Neural cell (in vitro differentiated cells): ENCODE measurements around the gene WDR13. TPM values are rescaled to one million over a fixed set of nuclear protein-coding genes. Genes with fewer than 3 reads are reported as not detected.

Source experiments
- H2AFZ ChIP-seq: fragments of 200-600, 300-800 bp; sonication (generic), shearing (Covaris generic); 2 replicates; pipeline ENCODE4 v1.6.0; 2014; ENCODE audit warnings: low read depth, mild to moderate bottlenecking, antibody characterized with exemption, low read length, moderate library complexity
- H3F3A ChIP-seq: fragments of 200-600 bp; shearing (Covaris generic); 2 replicates; pipeline ENCODE4 v1.6.1; 2016; ENCODE audit warnings: mild to moderate bottlenecking, moderate library complexity, mixed read lengths, antibody characterized with exemption, low read length; ENCODE audit not compliant: insufficient read depth, poor library complexity, severe bottlenecking
- H3K27ac ChIP-seq: fragments of 200-600, 300-800 bp; sonication (generic), shearing (Covaris generic); 2 replicates; pipeline ENCODE4 v1.5.1; 2014; ENCODE audit warnings: mild to moderate bottlenecking, low read length, moderate library complexity
- H3K27me3 ChIP-seq: fragments of 300-800, 200-600 bp; sonication (generic), shearing (Covaris generic); 2 replicates; pipeline ENCODE4 v1.6.0; 2014; ENCODE audit warnings: mild to moderate bottlenecking, low read depth, low read length, moderate library complexity; ENCODE audit not compliant: insufficient read depth
- H3K36me3 ChIP-seq: fragments of 300-800, 200-600 bp; sonication (generic), shearing (Covaris generic); 2 replicates; pipeline ENCODE4 v1.5.1; 2014; ENCODE audit warnings: mild to moderate bottlenecking, antibody characterized with exemption, low read length, moderate library complexity; ENCODE audit not compliant: insufficient read depth
- H3K4me2 ChIP-seq: fragments of 300-800, 200-600 bp; sonication (generic), shearing (Covaris generic); 2 replicates; pipeline ENCODE4 v1.6.0; 2014; ENCODE audit warnings: mild to moderate bottlenecking, low read length
- H3K4me3 ChIP-seq: fragments of 300-800, 200-600 bp; sonication (generic), shearing (Covaris generic); 2 replicates; pipeline ENCODE4 v1.5.1; 2014; ENCODE audit warnings: mild to moderate bottlenecking, low read length, moderate library complexity
- H3K79me2 ChIP-seq: fragments of 200-600 bp; shearing (Covaris generic); replicated peaks from 2 replicates; pipeline ENCODE4 v1.6.0; 2014; ENCODE audit warnings: mild to moderate bottlenecking, low read length, moderate library complexity; ENCODE audit not compliant: insufficient read depth
- H3K9ac ChIP-seq: fragments of 300-800, 200-600 bp; sonication (generic), shearing (Covaris generic); 2 replicates; pipeline ENCODE4 v1.6.1; 2016; ENCODE audit warnings: mild to moderate bottlenecking, low read length, mixed read lengths
- H3K9me2 ChIP-seq: fragments of 200-600 bp; shearing (Covaris generic); 2 replicates; pipeline ENCODE4 v1.6.1; 2016; ENCODE audit warnings: mild to moderate bottlenecking, low read length, mixed read lengths; ENCODE audit not compliant: insufficient read depth
- H3K9me3 ChIP-seq: fragments of 200-600, 300-800 bp; sonication (generic), shearing (Covaris generic); 2 replicates; pipeline ENCODE4 v1.6.1; 2016; ENCODE audit warnings: mild to moderate bottlenecking, mixed run types, low read length, moderate library complexity, mixed read lengths
- H4K20me1 ChIP-seq: fragments of 200-600 bp; shearing (Covaris generic); 2 replicates; pipeline ENCODE4 v1.6.1; 2016; ENCODE audit warnings: mild to moderate bottlenecking, mixed run types; ENCODE audit not compliant: insufficient read depth
- EP300 ChIP-seq: fragments of 450-650 bp; conservative IDR thresholded peaks from 2 replicates; pipeline ENCODE4 v1.6.1; 2014; ENCODE audit warnings: antibody characterized with exemption, mild to moderate bottlenecking, moderate library complexity; ENCODE audit not compliant: poor library complexity, severe bottlenecking
- EZH2 ChIP-seq: fragments of 200-600, 300-800 bp; shearing (Covaris generic), sonication (generic); IDR thresholded peaks from 2 replicates; pipeline ENCODE4 v1.6.1; 2014; ENCODE audit warnings: antibody characterized with exemption, low read length, borderline replicate concordance, mild to moderate bottlenecking; ENCODE audit not compliant: insufficient read depth, poor library complexity, severe bottlenecking
- MXI1 ChIP-seq: fragments of 450-650 bp; conservative IDR thresholded peaks from 2 replicates; pipeline ENCODE4 v1.6.1; 2014; ENCODE audit warnings: antibody characterized with exemption, mild to moderate bottlenecking; ENCODE audit not compliant: poor library complexity, severe bottlenecking
- POLR2AphosphoS5 ChIP-seq: IDR thresholded peaks from 2 replicates; pipeline ENCODE4 v1.6.1; 2012
- RAD21 ChIP-seq: fragments of 450-650 bp; conservative IDR thresholded peaks from 2 replicates; pipeline ENCODE4 v1.6.1; 2014; ENCODE audit warnings: antibody characterized with exemption, mild to moderate bottlenecking, moderate library complexity
- SMC3 ChIP-seq: fragments of 450-650 bp; conservative IDR thresholded peaks from 2 replicates; pipeline ENCODE4 v1.6.1; 2014; ENCODE audit warnings: antibody characterized with exemption, mild to moderate bottlenecking, moderate library complexity; ENCODE audit not compliant: poor library complexity
- TAF1 ChIP-seq: IDR thresholded peaks from 2 replicates; pipeline ENCODE4 v1.6.1; 2012; ENCODE audit warnings: low read depth
- polyA plus RNA-seq: library from polyadenylated mRNA; depleted of rRNA; stranded (reverse); fragments of >200 nt; gene quantifications from 2 replicates; pipeline ENCODE4 v1.2.3, GENCODE V29; 2014
- TF ChIP-seq, protein P1 (sequence below): fragments of 450-650 bp; IDR thresholded peaks from 2 replicates; pipeline ENCODE4 v1.5.1; 2014; ENCODE audit warnings: antibody characterized with exemption, mild to moderate bottlenecking, moderate library complexity; ENCODE audit not compliant: poor library complexity, severe bottlenecking
- TF ChIP-seq, protein P2 (sequence below): IDR thresholded peaks from 2 replicates; pipeline ENCODE4 v1.6.1; 2012; ENCODE audit warnings: borderline replicate concordance

The WDR13 gene
- polyA plus RNA-seq, 1 donor from 2014 or later: 210 TPM

- Histone ChIP-seq H3K27me3 (no peaks in the 10 kb centered on the region), H3K27ac (no peak overlapping the region), H3K79me2 (no peaks in the 10 kb centered on the region), H3K9me3 (no peaks in the 10 kb centered on the region), H3K36me3 (no peaks in the 10 kb centered on the region), H3K4me2 (no peak overlapping the region), H4K20me1 (no peaks in the 10 kb centered on the region), H3K9me2 (no peaks in the 10 kb centered on the region), H3F3A (no peaks in the 10 kb centered on the region), H3K4me3 (no peak overlapping the region), H2AFZ (no peak overlapping the region), H3K9ac (no peak overlapping the region)
- TF ChIP-seq, protein P1, sequence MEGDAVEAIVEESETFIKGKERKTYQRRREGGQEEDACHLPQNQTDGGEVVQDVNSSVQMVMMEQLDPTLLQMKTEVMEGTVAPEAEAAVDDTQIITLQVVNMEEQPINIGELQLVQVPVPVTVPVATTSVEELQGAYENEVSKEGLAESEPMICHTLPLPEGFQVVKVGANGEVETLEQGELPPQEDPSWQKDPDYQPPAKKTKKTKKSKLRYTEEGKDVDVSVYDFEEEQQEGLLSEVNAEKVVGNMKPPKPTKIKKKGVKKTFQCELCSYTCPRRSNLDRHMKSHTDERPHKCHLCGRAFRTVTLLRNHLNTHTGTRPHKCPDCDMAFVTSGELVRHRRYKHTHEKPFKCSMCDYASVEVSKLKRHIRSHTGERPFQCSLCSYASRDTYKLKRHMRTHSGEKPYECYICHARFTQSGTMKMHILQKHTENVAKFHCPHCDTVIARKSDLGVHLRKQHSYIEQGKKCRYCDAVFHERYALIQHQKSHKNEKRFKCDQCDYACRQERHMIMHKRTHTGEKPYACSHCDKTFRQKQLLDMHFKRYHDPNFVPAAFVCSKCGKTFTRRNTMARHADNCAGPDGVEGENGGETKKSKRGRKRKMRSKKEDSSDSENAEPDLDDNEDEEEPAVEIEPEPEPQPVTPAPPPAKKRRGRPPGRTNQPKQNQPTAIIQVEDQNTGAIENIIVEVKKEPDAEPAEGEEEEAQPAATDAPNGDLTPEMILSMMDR: no peak
- no peak for TF ChIP-seq EP300
- TF ChIP-seq POLR2AphosphoS5: no peak
- TF ChIP-seq TAF1: no peak
- TF ChIP-seq MXI1: no peak
- no peak for TF ChIP-seq EZH2
- no peak for TF ChIP-seq SMC3
- no peak for TF ChIP-seq RAD21
- TF ChIP-seq, protein P2, sequence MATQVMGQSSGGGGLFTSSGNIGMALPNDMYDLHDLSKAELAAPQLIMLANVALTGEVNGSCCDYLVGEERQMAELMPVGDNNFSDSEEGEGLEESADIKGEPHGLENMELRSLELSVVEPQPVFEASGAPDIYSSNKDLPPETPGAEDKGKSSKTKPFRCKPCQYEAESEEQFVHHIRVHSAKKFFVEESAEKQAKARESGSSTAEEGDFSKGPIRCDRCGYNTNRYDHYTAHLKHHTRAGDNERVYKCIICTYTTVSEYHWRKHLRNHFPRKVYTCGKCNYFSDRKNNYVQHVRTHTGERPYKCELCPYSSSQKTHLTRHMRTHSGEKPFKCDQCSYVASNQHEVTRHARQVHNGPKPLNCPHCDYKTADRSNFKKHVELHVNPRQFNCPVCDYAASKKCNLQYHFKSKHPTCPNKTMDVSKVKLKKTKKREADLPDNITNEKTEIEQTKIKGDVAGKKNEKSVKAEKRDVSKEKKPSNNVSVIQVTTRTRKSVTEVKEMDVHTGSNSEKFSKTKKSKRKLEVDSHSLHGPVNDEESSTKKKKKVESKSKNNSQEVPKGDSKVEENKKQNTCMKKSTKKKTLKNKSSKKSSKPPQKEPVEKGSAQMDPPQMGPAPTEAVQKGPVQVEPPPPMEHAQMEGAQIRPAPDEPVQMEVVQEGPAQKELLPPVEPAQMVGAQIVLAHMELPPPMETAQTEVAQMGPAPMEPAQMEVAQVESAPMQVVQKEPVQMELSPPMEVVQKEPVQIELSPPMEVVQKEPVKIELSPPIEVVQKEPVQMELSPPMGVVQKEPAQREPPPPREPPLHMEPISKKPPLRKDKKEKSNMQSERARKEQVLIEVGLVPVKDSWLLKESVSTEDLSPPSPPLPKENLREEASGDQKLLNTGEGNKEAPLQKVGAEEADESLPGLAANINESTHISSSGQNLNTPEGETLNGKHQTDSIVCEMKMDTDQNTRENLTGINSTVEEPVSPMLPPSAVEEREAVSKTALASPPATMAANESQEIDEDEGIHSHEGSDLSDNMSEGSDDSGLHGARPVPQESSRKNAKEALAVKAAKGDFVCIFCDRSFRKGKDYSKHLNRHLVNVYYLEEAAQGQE: no peak
These were observed 39.0 kb downstream of the WDR13 start for GRCh38 chrX:48636301-48636700.

DNA sequence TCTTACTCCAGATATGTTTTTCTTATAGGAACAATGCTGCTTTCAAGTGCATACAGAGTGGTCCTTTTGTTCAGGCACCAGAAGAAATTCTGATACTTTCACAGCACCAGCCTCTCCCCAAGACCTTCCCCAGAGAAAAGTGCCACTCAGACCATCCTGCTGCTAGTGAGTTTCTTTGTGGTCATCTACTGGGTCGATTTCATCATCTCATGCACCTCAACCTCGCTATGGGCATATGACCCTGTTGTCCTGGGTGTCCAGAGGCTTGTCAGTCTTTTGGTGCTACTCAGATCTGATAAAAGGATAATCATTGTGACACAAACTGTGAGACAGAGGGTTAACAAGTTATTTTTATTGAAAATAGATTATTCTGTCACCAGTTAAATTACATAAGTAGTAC is 39.5 kb downstream of the WDR13 start:
- H2AFZ ChIP-seq: no peak overlapping the region
- TF ChIP-seq EZH2: no peak
- TF ChIP-seq, protein P1: no peak
- TF ChIP-seq POLR2AphosphoS5: no peak
- TF ChIP-seq MXI1: no peak
- TF ChIP-seq, protein P2: no peak
- TF ChIP-seq EP300: no peak
- no peak for TF ChIP-seq SMC3
- TF ChIP-seq TAF1: no peak
- no peak for TF ChIP-seq RAD21
- no peak overlapping the region for H3K27ac ChIP-seq
- H3K27me3 ChIP-seq: no peaks in the 10 kb centered on the region
- no peaks in the 10 kb centered on the region for H3K9me3 ChIP-seq
- no peak overlapping the region for H3K9ac ChIP-seq
- H3K36me3 ChIP-seq: no peaks in the 10 kb centered on the region
- H3K79me2 ChIP-seq: no peaks in the 10 kb centered on the region
- no peak overlapping the region for H3K4me2 ChIP-seq
- H3K9me2 ChIP-seq: no peaks in the 10 kb centered on the region
- no peaks in the 10 kb centered on the region for H3F3A ChIP-seq
- no peaks in the 10 kb centered on the region for H4K20me1 ChIP-seq
- no peak overlapping the region for H3K4me3 ChIP-seq
